ENCODE results near the gene TSR3.

The TSR3 gene

GRCh38 chr16:1313721-1314369 lies 37.8 kb downstream of the TSR3 start:
- H3K4me3 ChIP-seq (ENCODE audit: low read depth, low read length) = no peak overlapping the region
- no peak overlapping the region for H2AFZ ChIP-seq
- no peaks in the 10 kb centered on the region for H3K27me3 ChIP-seq (ENCODE audit: control insufficient read depth, insufficient read depth, low read length)
- H3K27ac ChIP-seq = no peak overlapping the region
- H3K9ac ChIP-seq = no peak overlapping the region
- no peaks in the 10 kb centered on the region for H3K36me3 ChIP-seq (ENCODE audit: control insufficient read depth, insufficient read depth, low read length)
- H3K79me2 ChIP-seq = peaks cover 66% of the 10 kb centered on the region
- H3K4me2 ChIP-seq (ENCODE audit: low read length) = no peak overlapping the region
- no peak for TF ChIP-seq CTCF (IDR thresholded peaks at IDR 0.05)
- peaks cover 16% of the 10 kb centered on the region for H3K4me1 ChIP-seq
- no peaks in the 10 kb centered on the region for H3K9me3 ChIP-seq (ENCODE audit: control insufficient read depth, low read length)

GRCh38 chr16:1312903-1313302 lies 38.8 kb downstream of the TSR3 start:
- Histone ChIP-seq H3K27ac (no peak overlapping the region), H3K79me2 (peaks cover 58% of the 10 kb centered on the region), H3K36me3 (ENCODE audit: control insufficient read depth, insufficient read depth, low read length) (no peaks in the 10 kb centered on the region), H3K9me3 (ENCODE audit: control insufficient read depth, low read length) (no peaks in the 10 kb centered on the region), H3K9ac (no peak overlapping the region), H3K27me3 (ENCODE audit: control insufficient read depth, insufficient read depth, low read length) (no peaks in the 10 kb centered on the region), H3K4me3 (ENCODE audit: low read depth, low read length) (no peak overlapping the region), H3K4me1 (peaks cover 19% of the 10 kb centered on the region), H3K4me2 (ENCODE audit: low read length) (peak overlapping the region; percentile 91), H2AFZ (no peak overlapping the region)
- no peak for TF ChIP-seq CTCF (IDR thresholded peaks at IDR 0.05)

GRCh38 chr16:1312467-1312816 lies 39.2 kb downstream of the TSR3 start:
- no peaks in the 10 kb centered on the region for H3K27me3 ChIP-seq (ENCODE audit: control insufficient read depth, insufficient read depth, low read length)
- peaks cover 57% of the 10 kb centered on the region for H3K79me2 ChIP-seq
- H3K4me1 ChIP-seq = peaks cover 19% of the 10 kb centered on the region
- peak overlapping the region; percentile 17 for H3K27ac ChIP-seq
- H3K36me3 ChIP-seq (ENCODE audit: control insufficient read depth, insufficient read depth, low read length) = no peaks in the 10 kb centered on the region
- no peak overlapping the region for H2AFZ ChIP-seq
- peak overlapping the region; percentile 91 for H3K4me2 ChIP-seq (ENCODE audit: low read length)
- TF ChIP-seq CTCF (IDR thresholded peaks at IDR 0.05) = no peak
- no peaks in the 10 kb centered on the region for H3K9me3 ChIP-seq (ENCODE audit: control insufficient read depth, low read length)
- no peak overlapping the region for H3K4me3 ChIP-seq (ENCODE audit: low read depth, low read length)
- no peak overlapping the region for H3K9ac ChIP-seq

- no peak overlapping the region for H3K9ac ChIP-seq
- H3K4me2 ChIP-seq (ENCODE audit: low read length) = peak overlapping the region; percentile 91
- H3K36me3 ChIP-seq (ENCODE audit: control insufficient read depth, insufficient read depth, low read length) = no peaks in the 10 kb centered on the region
- no peaks in the 10 kb centered on the region for H3K9me3 ChIP-seq (ENCODE audit: control insufficient read depth, low read length)
- H3K27ac ChIP-seq = peak overlapping the region; percentile 17
- peaks cover 57% of the 10 kb centered on the region for H3K79me2 ChIP-seq
- no peak overlapping the region for H2AFZ ChIP-seq
- peak overlapping the region; percentile 72 for H3K4me3 ChIP-seq (ENCODE audit: low read depth, low read length)
- H3K4me1 ChIP-seq = peaks cover 19% of the 10 kb centered on the region
- no peak for TF ChIP-seq CTCF (IDR thresholded peaks at IDR 0.05)
- H3K27me3 ChIP-seq (ENCODE audit: control insufficient read depth, insufficient read depth, low read length) = no peaks in the 10 kb centered on the region
Measured at GRCh38 chr16:1311738-1312466, 39.8 kb downstream of the TSR3 start.

Data from parathyroid adenoma (tissue), 2 donors.